ENCODE results near the gene MUS81. TPM values are rescaled to one million over a fixed set of nuclear protein-coding genes. Genes with fewer than 3 reads are reported as not detected.

The MUS81 gene
- total RNA-seq, 1 donor from 2014 or later, result 68.5 TPM

DNA sequence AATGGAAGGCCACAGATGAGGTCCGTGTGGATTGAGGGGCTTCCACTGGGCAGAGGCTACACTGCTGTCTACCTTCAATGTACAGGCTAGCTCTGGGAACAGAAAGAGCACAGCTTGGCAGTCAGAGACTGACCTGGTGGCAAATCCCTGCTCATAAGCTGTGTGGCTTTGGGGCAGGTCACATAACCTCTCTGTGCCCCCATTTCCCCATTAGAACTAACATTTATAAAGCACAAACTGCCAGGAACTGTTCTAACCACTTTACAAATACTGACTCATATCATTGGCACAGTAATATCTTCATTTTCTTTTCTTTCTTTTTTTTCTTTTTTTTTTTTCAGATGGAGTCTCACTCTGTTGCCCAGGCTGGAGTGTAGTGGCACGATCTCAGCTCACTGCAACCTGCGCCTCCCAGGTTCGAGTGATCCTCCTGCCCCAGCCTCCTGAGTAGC, 36.8 kb downstream of the MUS81 start:
- DNase-seq (ENCODE audit: extremely low spot score, unreplicated experiment), result no peak
- Mint-ChIP-seq H3K4me1 (ENCODE audit: unreplicated experiment) (peaks cover 61% of the 10 kb centered on the region), H3K27ac (ENCODE audit: unreplicated experiment) (peak overlapping the region; percentile 79), H3K27me3 (ENCODE audit: unreplicated experiment) (no peaks in the 10 kb centered on the region), H3K9me3 (ENCODE audit: unreplicated experiment) (no peaks in the 10 kb centered on the region), H3K36me3 (ENCODE audit: unreplicated experiment) (peaks cover 8% of the 10 kb centered on the region), H3K4me3 (ENCODE audit: unreplicated experiment) (peak overlapping the region; percentile 56)
- TF ChIP-seq, protein P1, sequence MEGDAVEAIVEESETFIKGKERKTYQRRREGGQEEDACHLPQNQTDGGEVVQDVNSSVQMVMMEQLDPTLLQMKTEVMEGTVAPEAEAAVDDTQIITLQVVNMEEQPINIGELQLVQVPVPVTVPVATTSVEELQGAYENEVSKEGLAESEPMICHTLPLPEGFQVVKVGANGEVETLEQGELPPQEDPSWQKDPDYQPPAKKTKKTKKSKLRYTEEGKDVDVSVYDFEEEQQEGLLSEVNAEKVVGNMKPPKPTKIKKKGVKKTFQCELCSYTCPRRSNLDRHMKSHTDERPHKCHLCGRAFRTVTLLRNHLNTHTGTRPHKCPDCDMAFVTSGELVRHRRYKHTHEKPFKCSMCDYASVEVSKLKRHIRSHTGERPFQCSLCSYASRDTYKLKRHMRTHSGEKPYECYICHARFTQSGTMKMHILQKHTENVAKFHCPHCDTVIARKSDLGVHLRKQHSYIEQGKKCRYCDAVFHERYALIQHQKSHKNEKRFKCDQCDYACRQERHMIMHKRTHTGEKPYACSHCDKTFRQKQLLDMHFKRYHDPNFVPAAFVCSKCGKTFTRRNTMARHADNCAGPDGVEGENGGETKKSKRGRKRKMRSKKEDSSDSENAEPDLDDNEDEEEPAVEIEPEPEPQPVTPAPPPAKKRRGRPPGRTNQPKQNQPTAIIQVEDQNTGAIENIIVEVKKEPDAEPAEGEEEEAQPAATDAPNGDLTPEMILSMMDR (IDR thresholded peaks at IDR 0.05), result no peak

GRCh38 chr11:65898656-65899355, 38.6 kb downstream of the MUS81 start:
- H3K4me1 Mint-ChIP-seq (ENCODE audit: unreplicated experiment), result peaks cover 63% of the 10 kb centered on the region

GRCh38 chr11:65899356-65900124, 39.3 kb downstream of the MUS81 start:
- Mint-ChIP-seq H3K27ac (ENCODE audit: unreplicated experiment) (peak overlapping the region; percentile 82), H3K9me3 (ENCODE audit: unreplicated experiment) (no peaks in the 10 kb centered on the region), H3K4me1 (ENCODE audit: unreplicated experiment) (peaks cover 64% of the 10 kb centered on the region), H3K27me3 (ENCODE audit: unreplicated experiment) (no peaks in the 10 kb centered on the region), H3K4me3 (ENCODE audit: unreplicated experiment) (peak overlapping the region; percentile 90), H3K36me3 (ENCODE audit: unreplicated experiment) (peaks cover 2% of the 10 kb centered on the region)
- peak; percentile 91 for DNase-seq (ENCODE audit: extremely low spot score, unreplicated experiment)
- TF ChIP-seq, protein P1 (IDR thresholded peaks at IDR 0.05), result no peak

More at GRCh38 chr11:65898656-65899355, 38.6 kb downstream of the MUS81 start:
- peak overlapping the region; percentile 97 for H3K27ac Mint-ChIP-seq (ENCODE audit: unreplicated experiment)
- H3K9me3 Mint-ChIP-seq (ENCODE audit: unreplicated experiment), result no peaks in the 10 kb centered on the region
- no peak for DNase-seq (ENCODE audit: extremely low spot score, unreplicated experiment)
- TF ChIP-seq, protein P1 (IDR thresholded peaks at IDR 0.05), result no peak
- no peaks in the 10 kb centered on the region for H3K27me3 Mint-ChIP-seq (ENCODE audit: unreplicated experiment)
- peaks cover 2% of the 10 kb centered on the region for H3K36me3 Mint-ChIP-seq (ENCODE audit: unreplicated experiment)
- peak overlapping the region; percentile 90 for H3K4me3 Mint-ChIP-seq (ENCODE audit: unreplicated experiment)

DNA sequence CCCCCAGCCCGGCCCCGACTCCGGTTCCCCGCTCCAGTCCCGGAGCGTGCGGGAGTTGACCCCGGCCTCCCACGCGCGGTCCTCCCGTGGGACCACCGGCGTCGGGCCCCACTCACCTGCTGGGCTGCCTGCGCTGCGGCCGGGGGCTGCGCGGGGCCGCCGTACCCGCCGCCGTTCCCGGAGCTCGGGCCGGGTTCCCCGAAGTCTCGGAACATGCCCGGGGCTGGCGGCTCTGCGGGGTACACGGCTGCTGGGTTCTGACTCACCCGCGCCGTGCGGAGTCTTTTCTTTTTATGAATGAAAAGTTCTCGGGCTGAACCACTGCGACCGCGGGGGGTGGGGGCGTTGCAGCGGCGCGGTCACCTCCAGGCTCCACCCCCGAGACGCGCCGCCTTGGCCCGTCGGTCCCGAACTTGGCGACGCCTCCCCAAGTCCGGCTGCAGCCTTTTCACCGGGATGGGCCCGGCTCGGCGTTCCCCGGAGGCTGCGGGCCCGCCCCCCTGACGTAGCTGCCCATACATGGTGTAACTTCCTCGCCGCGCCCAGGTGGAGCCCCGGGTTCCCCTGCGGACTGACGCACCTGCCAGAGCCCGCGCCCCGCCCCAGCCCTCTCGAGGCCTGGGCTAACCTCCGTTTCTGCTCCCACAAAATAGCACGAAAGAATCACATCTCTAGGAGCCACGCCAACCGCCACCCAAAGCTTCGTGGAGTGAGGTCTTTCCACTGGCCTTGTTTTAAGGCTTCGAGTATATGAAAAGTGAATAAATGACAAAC, 40.1 kb downstream of the MUS81 start, which contains the start of gene FOSL1:
FOSL1 (minus strand) TSS at position 264 of the 774 bp plus-strand sequence; CDS start at position 215, 49 bp downstream.
- H3K36me3 Mint-ChIP-seq (ENCODE audit: unreplicated experiment), result no peaks in the 10 kb centered on the region
- peak; percentile 95 for DNase-seq (ENCODE audit: extremely low spot score, unreplicated experiment)
- H3K27me3 Mint-ChIP-seq (ENCODE audit: unreplicated experiment), result no peaks in the 10 kb centered on the region
- TF ChIP-seq, protein P1 (IDR thresholded peaks at IDR 0.05), result no peak
- no peaks in the 10 kb centered on the region for H3K9me3 Mint-ChIP-seq (ENCODE audit: unreplicated experiment)
- peak within 1 kb of the TSS; percentile 90 for H3K4me3 Mint-ChIP-seq (ENCODE audit: unreplicated experiment)
- peak within 1 kb of the TSS; percentile 90 for H3K27ac Mint-ChIP-seq (ENCODE audit: unreplicated experiment)
- H3K4me1 Mint-ChIP-seq (ENCODE audit: unreplicated experiment), result peaks cover 62% of the 10 kb centered on the region

Measured in osteocyte (in vitro differentiated cells).